GM19240 (cell line): Measurements from ENCODE around the gene PTPRN2.
"Not testable (repeated sequence)": the region's sequence is repeated elsewhere in the genome, so short reads cannot be mapped to it uniquely, and the experiment has no call there.

Experiments
- DNase-seq: peaks from one replicate; pipeline ENCODE4 v3.0.0; 2011; ENCODE audit warnings: low spot score; ENCODE audit not compliant: insufficient read length

Gene PTPRN2

DNA sequence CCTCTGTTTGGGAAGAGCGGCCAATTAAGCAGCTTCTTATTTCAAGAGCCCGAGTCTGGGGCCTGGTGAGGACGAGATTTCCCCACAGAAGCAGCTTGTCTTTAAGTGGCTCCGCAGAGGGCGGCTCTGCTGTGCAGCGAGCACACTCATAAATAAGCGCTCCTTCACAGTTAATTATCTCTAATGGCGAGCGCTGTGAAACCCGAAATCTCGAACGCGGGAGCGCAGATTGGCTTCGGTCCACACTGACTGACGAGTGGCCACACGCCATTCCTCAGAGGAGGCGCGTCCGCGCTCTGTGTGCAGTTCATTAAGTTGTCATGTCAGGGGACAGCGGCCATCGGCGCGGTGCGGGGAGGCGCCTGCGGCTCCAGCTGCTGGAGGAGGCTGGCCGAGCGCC lies 689.9 kb downstream of the PTPRN2 start:
- DNase-seq = no peak

DNA sequence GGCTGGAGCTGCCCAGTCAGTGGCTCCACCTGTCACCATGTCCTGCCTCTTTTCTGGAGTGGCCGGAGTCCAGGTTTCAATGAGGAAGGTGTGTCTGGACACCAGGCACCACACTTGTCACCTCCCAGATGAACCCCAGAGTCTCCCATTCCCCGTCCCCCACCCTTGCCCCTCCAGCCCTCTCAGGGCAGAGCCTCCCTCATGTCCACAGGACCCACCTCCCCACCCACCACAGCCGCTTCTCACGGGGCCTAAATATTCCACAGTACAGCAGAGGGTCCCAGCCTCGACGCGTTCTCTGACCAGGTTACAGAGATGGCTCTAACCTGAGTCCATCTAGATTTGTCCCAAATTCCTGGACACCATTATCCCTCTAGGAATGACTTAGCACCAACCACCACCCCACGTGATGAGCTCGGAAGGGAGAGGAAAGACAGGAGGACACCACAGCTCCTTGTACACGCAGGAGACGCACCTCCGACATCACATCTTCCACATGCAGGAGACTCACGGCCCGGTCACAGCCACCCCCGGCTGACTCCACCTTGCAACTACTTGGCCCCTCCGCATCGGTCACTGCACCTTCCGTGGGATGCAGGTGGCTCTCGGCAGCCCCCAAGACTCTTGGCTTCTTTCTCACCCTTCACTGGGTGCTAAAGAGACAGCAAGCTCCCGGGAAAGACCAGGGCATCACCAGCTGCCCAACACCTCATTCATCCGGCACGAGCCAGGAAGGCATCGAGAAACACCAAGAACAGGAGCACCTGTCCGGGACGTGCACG lies 690.7 kb downstream of the PTPRN2 start:
- DNase-seq = no peak

DNA sequence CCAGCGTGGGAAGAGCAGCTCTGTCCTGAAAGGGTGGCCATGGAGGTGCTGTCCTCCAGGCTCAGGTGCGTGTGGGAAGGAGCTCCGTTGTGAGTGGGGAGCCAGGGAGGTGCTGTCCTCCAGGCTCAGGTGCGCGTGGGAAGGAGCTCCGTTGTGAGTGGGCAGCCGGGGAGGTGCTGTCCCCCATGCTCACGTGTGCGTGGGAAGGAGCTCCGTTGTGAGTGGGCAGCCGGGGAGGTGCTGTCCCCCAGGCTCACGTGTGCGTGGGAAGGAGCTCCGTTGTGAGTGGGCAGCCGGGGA lies 691.3 kb downstream of the PTPRN2 start:
- not testable (repeated sequence) for DNase-seq

DNA sequence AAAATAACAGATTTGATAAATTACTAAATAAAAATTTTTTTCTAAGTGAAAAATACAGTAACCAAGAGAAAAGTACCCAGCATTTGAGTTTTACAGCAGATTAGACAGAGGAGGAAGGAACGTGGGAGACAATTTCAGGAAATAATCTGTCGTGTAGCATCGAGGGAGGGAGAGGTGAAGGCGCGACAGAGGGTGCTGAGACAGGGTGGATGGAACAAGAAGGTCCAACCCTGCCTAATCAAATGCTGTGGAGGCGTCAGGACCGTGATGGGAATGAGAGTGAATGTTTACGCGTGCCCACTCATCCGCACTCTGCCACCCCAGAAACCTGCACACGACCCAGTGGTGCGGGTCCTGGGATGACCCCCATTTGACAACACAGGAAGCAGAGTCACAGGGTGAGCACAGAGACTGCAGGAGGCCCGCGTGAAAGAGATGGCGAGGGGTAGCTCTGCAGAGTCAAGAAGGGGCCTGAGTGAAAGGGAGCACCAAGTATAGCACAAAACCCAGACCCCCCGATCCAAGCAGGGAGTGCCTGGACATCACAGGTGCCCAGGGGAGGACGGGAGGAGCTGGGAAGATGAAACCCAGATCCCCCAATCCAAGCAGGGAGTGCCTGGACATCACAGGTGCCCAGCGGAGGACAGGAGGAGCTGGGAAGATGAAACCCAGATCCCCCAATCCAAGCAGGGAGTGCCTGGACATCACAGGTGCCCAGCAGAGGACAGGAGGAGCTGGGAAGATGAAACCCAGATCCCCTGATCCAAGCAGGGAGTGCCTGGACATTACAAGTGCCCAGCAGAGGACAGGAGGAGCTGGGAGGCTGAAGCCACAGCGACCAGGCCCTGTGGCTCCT lies 691.9 kb downstream of the PTPRN2 start:
- no peak for DNase-seq

DNA sequence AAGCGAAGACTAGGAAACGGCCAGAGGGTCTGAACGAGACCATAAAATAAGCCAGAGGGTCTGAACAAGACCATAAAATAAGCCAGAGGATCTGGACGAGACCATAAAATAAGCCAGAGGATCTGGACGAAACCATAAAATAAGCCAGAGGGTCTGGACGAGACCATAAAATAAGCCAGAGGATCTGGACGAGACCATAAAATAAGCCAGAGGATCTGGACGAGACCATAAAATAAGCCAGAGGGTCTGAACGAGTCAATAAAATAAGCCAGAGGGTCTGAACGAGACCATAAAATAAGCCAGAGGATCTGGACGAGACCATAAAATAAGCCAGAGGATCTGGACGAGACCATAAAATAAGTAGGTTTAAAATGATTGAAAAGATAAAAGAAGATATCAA lies 692.5 kb downstream of the PTPRN2 start:
- DNase-seq = not testable (repeated sequence)

DNA sequence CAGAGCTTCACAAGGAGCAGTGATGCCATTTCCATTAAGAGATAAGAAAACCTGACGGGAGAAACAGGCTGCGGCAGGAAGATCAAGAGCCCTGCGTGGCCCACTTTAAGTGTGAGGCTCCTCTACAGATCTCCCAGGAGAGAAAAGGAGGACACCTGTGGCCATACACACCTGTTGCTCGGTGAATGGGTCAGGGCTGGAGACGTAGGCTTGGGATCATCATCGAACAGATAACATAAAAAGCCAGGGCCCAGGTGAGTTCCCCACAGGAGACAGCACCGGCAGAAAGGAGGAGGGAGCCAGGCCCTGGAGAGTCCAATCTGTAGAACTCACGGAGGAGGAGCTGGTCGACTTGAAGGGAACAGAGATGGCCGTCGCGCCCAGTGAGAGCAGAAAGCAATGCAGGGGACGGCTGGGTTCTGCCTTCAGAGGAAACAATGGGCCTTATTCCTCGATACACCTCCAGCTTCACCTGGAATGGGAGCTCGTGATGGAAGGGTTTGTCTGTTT lies 694.0 kb downstream of the PTPRN2 start:
- no peak for DNase-seq

DNA sequence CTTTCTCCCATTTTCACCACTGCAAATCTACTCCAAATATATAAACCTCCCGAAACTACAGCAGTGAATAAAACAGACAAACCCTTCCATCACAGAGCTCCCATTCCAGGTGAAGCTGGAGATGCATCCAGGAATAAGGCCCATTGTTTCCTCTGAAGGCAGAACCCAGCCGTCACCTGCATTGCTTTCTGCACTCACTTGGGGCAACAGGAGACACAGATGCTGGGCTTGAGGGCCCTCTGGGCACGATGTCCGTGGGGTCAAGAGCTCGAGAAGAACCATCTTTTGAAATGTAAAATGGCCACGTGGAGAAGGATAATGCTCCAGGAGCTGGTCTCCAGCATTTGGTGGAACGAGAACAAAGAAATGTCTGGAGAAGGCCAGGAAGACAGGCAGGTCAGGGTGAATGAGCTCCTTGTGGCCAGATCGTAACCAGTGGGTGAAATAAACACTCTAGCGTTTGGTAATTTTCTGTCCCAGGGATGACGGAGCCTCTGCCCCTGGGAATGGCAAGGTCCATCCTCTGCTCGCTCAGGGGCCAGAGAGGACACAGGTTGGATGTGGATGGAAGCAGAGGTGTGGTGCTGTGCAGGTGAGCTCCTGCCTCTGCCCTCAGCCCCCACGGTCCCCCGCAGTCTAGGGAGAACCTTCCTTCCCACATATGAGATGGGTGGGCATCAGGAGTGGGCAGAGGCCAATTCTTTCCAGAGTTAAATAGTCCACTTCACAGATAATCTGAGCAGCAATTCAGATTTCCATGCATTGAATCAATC lies 694.7 kb downstream of the PTPRN2 start:
- DNase-seq = no peak

DNA sequence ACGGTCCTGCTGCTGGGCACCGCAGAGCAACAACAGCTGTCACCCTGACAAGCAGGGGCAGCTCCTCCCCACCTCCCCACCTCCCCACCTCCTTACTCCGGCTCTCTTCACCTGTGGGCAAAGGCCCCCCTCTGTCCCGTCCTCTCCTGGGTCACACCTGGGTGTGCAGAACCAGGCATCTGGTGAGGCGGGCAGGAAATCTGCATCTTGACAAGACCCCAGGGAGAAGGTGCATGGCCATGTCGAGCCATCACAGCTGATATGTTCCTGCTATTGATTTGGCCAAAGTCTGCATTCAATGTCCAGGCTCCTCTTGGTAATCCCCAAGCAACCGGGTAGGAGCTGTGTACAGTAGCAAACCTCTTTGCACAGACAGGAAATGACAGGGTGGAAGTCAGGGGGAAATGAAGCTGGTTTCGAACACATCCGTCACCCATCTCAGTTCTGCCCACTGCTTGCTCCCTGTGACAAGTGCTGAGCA lies 696.7 kb downstream of the PTPRN2 start:
- no peak for DNase-seq

DNA sequence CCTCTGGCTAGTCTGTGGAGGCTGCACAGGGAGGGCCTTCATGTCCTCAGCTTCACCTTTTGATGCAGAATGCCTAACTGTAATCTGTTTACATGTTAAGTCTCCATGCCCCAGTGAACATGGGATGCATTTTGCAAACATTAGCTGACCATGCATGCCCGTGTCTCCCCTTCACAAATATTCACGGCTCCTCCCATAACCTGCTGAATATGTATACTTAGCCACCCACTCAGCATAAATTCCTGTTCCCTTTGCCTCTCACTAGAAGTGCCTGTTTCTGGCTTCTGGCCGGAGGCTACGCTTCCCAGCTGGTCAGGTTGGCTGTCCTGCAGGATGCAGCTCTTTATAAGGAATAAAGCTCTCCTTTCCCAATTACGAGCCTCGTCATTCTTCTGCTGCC lies 698.1 kb downstream of the PTPRN2 start:
- no peak for DNase-seq

DNA sequence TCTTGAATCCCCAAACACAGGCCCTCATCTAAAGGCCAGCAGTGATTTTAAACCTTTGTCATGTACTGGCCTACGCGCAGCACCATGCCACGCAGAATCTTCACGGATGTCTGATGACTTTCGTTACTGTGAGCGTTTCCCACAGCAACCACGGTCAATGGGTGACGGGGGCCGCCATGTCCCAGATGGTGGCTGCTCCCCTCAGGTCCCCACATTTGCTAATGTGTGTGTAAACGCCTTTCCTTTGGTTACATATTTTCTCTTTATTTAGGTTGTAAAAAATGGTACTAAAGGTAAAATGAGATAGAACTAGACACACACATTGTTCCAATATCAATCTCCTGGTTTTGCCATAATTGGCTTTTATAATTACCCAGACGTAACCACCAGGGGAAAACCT lies 699.0 kb downstream of the PTPRN2 start:
- DNase-seq = no peak

DNA sequence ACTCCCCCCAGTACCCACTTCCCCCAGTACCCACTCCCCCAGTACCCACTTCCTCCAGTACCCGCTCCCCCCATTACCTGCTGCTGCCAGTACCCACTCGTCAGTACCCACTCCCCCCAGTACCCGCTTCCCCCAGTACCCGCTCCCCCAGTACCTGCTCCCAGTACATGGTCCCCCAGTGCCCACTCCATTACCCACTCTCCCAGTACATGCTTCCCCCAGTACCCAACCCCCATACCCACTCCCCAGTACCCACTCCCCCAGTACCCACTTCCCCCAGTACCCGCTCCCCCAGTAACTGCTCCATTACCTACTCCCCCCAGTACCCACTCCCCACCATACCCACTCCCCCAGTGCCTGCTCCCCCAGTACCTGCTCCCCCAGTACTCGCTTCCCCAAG lies 700.2 kb downstream of the PTPRN2 start:
- no peak for DNase-seq

DNA sequence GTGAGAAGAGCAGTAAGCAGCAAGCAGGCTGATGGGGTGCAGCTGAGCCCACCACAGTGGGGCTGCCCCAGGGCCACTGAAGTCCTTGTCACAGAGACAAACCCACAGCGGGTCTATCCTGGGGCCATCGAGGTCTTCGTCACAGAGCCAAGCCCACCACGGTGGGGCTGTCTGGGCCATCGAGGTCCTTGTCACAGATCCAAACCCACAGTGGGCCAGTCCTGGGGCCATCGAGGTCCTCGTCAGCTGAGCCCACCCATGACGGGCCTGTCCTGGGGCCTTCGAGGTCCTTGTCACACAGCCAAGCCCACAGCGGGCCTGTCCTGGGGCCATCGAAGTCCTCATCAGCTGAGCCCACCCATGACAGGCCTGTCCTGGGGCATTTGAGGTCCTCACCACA lies 700.9 kb downstream of the PTPRN2 start:
- no peak for DNase-seq

DNA sequence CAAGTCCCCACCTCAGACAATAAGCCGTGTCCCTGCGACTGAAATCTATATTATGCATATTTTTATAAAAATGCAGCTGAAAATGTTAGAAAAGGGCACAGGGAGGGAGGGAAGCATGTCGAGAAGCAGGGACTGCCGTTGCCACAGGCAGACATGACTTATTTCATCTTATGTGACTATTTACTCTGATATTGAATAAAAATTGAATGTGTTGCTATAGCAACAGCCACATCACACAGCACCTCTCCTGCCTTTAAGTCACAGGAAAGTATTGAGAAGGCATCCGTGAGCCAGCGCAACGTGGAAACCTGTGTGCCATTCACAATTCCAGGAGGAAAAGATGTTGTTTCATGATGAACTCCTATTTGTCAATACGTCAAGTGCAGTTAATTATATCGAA lies 701.4 kb downstream of the PTPRN2 start:
- no peak for DNase-seq

DNA sequence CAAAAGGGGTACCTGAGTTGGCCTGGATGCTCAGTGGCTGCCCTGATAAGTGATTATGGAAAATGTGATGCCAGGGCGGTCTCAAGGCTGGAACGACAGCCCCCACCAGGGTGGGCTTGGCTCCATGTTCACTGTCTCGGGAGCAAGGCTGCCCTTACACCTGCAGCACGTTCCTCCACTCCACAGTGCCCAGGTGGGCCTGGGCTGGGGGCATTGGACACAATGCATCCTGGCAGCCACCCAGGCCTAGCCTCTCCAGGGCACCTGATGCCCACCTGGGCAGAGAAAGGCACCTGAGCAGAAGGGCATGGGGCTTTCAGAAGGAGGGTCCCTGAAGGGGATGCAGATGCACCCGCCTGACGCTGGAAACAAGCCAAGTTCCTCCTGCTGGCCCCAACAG lies 702.5 kb downstream of the PTPRN2 start:
- no peak for DNase-seq

DNA sequence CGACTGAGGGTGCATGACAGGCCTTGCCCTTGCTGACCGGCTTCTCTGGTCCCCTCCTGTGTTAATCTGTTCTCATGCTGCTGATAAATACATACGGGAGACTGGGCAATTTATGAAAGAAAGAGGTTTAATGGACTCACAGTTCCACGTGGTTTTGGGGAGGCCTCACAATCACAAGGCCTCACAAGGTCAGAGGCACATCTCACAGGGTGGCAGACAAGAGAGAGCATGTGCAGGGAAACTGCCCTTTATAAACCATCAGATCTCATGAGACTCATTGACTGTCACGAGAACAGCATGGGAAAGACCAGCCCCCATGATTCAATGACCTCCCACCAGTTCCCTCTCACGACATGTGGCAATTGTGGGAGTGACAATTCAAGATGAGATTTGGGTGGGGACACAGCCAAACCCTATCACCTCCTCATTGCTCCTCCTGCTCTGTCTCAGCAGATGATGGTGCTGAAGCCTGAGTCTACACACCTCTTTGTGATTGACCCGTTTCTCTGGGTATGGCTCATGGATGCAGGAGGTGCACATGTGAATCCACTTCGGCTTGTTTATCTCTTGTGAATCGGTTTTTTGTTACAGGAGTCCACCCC lies 703.1 kb downstream of the PTPRN2 start:
- no peak for DNase-seq

DNA sequence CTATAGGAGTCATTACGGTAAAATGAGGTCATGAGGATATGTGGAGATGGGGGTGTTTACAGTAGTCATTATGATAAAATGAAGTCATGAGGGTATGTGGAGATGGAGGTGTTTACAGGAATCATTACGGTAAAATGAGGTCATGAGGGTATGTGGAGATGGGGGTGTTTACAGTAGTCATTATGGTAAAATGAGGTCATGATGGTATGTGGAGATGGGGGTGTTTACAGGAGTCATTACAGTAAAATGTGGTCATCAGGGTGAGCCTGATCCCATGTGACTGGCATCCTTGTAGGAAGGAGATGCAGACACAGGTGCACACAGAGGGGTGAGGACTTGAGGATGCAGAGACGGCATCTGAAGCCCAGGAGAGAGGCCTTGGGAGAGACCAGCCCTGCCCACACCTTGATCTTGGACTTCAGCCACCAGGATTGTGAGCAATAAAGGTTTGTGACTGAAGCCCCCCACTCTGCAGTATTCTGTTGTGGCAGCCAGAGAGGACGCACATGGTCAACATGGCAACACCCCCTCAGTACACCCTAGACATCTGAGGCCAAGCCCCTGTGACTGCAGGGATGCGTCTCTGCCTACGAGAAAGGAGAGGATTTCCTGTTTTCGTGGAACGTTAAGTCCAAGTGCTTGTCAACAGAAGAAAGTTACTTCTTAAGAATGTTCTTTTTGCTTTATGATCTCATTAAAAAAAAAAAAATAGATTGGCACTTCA lies 706.4 kb downstream of the PTPRN2 start:
- no peak for DNase-seq

DNA sequence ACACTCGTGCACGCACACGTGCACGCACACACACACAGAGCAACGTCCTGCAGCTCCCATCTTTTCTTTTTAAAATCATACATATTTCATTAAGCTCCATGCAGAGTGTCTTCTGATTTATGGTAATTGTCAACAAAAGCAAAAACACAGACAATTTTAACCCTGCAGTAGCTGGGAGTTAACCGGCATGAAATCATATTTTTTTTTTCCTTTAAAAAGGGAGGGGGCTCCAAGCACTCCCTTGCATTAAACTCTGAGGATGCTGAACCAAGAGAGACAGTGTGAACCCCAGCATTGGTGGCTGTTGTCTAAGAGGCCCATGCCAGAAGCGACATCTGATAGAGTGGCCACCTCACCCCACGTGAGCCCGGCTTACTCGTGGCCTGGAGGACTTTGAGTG lies 708.2 kb downstream of the PTPRN2 start:
- no peak for DNase-seq

DNA sequence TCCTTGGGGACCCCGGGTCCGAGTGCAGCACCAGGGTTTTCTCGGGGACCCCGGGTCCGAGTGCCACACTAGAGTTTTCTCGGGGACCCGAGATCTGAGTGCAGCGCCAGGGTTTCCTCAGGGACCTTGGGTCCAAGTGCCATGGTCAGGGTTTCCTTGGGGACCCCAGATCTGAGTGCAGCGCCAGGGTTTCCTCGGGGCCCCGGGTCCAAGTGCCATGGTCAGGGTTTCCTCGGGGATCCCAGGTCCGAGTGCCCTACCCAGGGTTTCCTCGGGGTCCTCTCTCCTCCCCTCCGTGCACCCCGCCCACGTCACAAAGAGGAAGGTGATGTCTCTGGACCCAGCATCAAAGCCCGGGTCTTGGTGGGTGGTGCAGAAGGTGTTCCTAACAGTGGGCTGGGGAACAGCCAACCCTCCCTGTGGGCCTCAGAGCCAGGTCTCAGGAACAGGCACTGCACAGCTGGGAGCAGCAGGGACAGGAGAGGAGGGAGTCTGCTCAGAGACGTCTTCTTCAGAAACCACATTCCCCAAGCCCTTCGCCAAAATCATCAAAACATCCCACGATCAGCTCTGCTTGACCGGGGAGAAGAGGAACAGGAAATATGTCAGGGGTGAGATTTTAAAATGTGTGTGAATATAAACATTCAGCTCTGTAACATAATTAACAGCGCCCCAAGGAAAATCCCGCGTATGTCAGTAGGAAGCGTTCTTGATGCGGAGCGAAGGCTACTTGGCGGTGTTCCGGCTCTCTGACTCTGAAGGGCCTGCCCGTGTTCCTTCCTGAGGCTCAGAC lies 710.1 kb downstream of the PTPRN2 start:
- DNase-seq = no peak

DNA sequence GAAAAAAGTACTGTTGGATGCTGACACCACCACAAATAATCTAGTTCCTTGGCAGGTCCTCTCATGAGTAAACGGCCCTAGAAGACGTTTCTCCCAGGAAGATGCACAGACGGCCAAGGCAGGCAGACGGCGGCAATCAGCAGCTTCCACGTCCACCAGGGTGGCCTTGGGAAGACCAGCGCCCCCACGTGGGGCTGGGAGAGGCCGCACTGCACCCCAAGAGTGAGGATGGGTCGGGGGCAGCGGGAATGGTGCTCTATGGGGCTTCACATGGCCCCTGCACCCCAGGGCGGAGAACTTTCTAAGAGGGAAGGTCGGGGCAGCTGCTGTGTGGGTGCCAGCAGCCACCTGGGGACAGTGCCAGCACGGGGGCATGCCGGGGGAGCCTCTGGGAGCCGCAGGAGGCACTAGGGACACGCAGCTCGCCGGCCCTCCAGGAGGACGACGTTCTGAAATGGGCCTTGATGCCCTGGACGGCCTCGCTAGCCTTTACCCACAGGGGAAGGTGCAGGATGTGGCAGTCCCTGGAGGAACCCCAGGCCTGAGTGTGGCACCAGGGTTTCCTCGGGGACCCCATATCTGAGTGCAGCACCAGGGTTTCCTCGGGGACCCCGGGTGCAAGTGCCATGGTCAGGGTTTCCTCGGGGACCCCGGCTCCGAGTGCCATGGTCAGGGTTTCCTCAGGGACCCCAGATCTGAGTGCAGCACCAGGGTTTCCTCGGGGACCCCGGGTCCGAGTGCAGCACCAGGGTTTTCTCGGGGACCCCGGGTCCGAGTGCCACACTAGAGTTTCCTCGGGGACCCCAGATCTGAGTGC lies 710.9 kb downstream of the PTPRN2 start:
- DNase-seq = no peak
